HL-60 (cell line): ENCODE data around the gene PDZD4.

Experiments
- DNase-seq, 2 experiments: peaks; one replicate each; pipeline ENCODE4 v3.0.0-alpha.2; 2010 to 2020; ENCODE audit warnings: low read depth in 1 of 2, low spot score in 1 of 2
- H3K27ac ChIP-seq: fragments of 250-450 bp; sonication (Bioruptor Pico); replicated peaks from 2 replicates; pipeline ENCODE4 v1.5.1; 2020; ENCODE audit warnings: mild to moderate bottlenecking, moderate library complexity
- H3K27me3 ChIP-seq: fragments of 250-450 bp; sonication (Bioruptor Pico); 2 replicates; pipeline ENCODE4 v1.5.1; 2021; ENCODE audit warnings: mild to moderate bottlenecking, moderate library complexity; ENCODE audit not compliant: insufficient read depth, poor library complexity, severe bottlenecking
- H3K4me3 ChIP-seq: replicated peaks from 2 replicates; pipeline ENCODE4 v1.5.1; 2011; ENCODE audit warnings: mild to moderate bottlenecking, control low read depth, low read length; ENCODE audit not compliant: insufficient read depth
- CTCF ChIP-seq: IDR thresholded peaks from one replicate; pipeline ENCODE4 v1.5.1; 2011; ENCODE audit warnings: low read length, control low read depth, inconsistent platforms; ENCODE audit not compliant: insufficient read depth
- GABPA ChIP-seq: IDR thresholded peaks from 2 replicates; pipeline ENCODE4 v1.6.1; 2012; ENCODE audit warnings: low read depth
- POLR2AphosphoS5 ChIP-seq: IDR thresholded peaks from 2 replicates; pipeline ENCODE4 v1.6.1; 2012; ENCODE audit warnings: low read depth
- REST ChIP-seq: IDR thresholded peaks from 2 replicates; pipeline ENCODE4 v1.6.1; 2012; ENCODE audit warnings: low read depth; ENCODE audit not compliant: insufficient replicate concordance
- SPI1 ChIP-seq: IDR thresholded peaks from 2 replicates; pipeline ENCODE4 v1.6.1; 2012; ENCODE audit warnings: low read depth, mild to moderate bottlenecking, borderline replicate concordance

The PDZD4 gene

GRCh38 chrX:153868576-153869472 lies 38.5 kb upstream of the PDZD4 start:
- H3K27me3 ChIP-seq: peaks cover 2% of the 10 kb centered on the region
- DNase-seq: no peak
- TF ChIP-seq CTCF (no peak), GABPA (no peak), SPI1 (no peak), POLR2AphosphoS5 (no peak), REST (no peak)
- H3K4me3 ChIP-seq: no peak overlapping the region
- H3K27ac ChIP-seq: no peak overlapping the region

GRCh38 chrX:153867671-153868070 lies 37.3 kb upstream of the PDZD4 start:
- no peak overlapping the region for H3K4me3 ChIP-seq
- no peaks in the 10 kb centered on the region for H3K27me3 ChIP-seq
- DNase-seq: no peak
- no peak overlapping the region for H3K27ac ChIP-seq
- TF ChIP-seq SPI1 (no peak), POLR2AphosphoS5 (no peak), GABPA (no peak), REST (no peak), CTCF (no peak)

GRCh38 chrX:153867139-153867538 lies 36.8 kb upstream of the PDZD4 start:
- no peaks in the 10 kb centered on the region for H3K27me3 ChIP-seq
- no peak overlapping the region for H3K4me3 ChIP-seq
- no peak overlapping the region for H3K27ac ChIP-seq
- TF ChIP-seq SPI1: no peak
- TF ChIP-seq POLR2AphosphoS5: no peak
- TF ChIP-seq CTCF: no peak
- TF ChIP-seq REST: no peak
- no peak for TF ChIP-seq GABPA
- DNase-seq: no peak
